Omental fat pad (tissue), 4 donors: ENCODE results near the gene SH3GL1. TPM values are rescaled to one million over a fixed set of nuclear protein-coding genes. Genes with fewer than 3 reads are reported as not detected.

Experiments used
- ATAC-seq: fragments of 150-250 bp; one replicate; pipeline ENCODE4 v1.9.1; 2016; ENCODE audit warnings: mild to moderate bottlenecking, moderate library complexity; ENCODE audit not compliant: low FRiP score
- DNase-seq: peaks from one replicate; pipeline ENCODE4 v3.0.0-alpha.2; 2019; ENCODE audit warnings: low spot score
- CTCF ChIP-seq, 3 donors: fragments of 450-650 bp; IDR thresholded peaks; one replicate each; pipeline ENCODE4 v1.5.1; 2016 to 2017; ENCODE audit warnings: antibody characterized with exemption in 3 of 3, mild to moderate bottlenecking in 3 of 3, moderate library complexity in 2 of 3
- total RNA-seq, 4 donors: library from RNA; depleted of rRNA; stranded (reverse); fragments of >200 nt; gene quantifications; one replicate each; pipeline ENCODE4 v1.1.0, GENCODE V29; 2016

Gene SH3GL1
- total RNA-seq, 4 donors from 2014 or later, result 38.0 to 54.9 (median 48.2) TPM

GRCh38 chr19:4405977-4406376 lies 5.6 kb upstream of the SH3GL1 start:
- ATAC-seq, result no peak
- DNase-seq, result no peak
- no peak for TF ChIP-seq CTCF (IDR thresholded peaks at IDR 0.05)

GRCh38 chr19:4403005-4403761 lies 2.8 kb upstream of the SH3GL1 start:
- ATAC-seq, result no peak
- no peak for TF ChIP-seq CTCF (IDR thresholded peaks at IDR 0.05)

GRCh38 chr19:4402171-4403004 lies 2.0 kb upstream of the SH3GL1 start, which contains the start of gene CHAF1A:
CHAF1A (plus strand) TSS chr19:4402640; CDS start chr19:4402763, 123 bp downstream.
- TF ChIP-seq CTCF (IDR thresholded peaks at IDR 0.05), result no peak
- peak; percentile 99 for DNase-seq
- ATAC-seq, result peak; percentile 97

More at GRCh38 chr19:4403005-4403761, 2.8 kb upstream of the SH3GL1 start:
- DNase-seq, result no peak

- no peak for DNase-seq
- no peak for TF ChIP-seq CTCF (IDR thresholded peaks at IDR 0.05)
- ATAC-seq, result no peak
Observed at GRCh38 chr19:4401769-4402170, 1.4 kb upstream of the SH3GL1 start.

- DNase-seq (no peak), ATAC-seq (peak; percentile 15)
- TF ChIP-seq CTCF (IDR thresholded peaks at IDR 0.05), result no peak
Observed at GRCh38 chr19:4399812-4400134, 574 bp downstream of the SH3GL1 start.

- DNase-seq, result no peak
- no peak for TF ChIP-seq CTCF (IDR thresholded peaks at IDR 0.05)
- ATAC-seq, result no peak
Observed at GRCh38 chr19:4396949-4397783, 3.2 kb downstream of the SH3GL1 start.
